SK-N-MC (cell line): ENCODE results near the gene MYLIP.

Experiments used
- EZH2 ChIP-seq: fragments of 200-600 bp; sonication (generic); IDR thresholded peaks from one replicate; pipeline ENCODE4 v1.6.1; 2017; ENCODE audit warnings: antibody characterized with exemption
- FOXP2 ChIP-seq: optimal IDR thresholded peaks from 2 replicates; pipeline ENCODE3; 2011; ENCODE audit warnings: mild to moderate bottlenecking, moderate library complexity; ENCODE audit not compliant: insufficient read depth; ENCODE audit errors: extremely low read length, control extremely low read depth
- POLR2AphosphoS5 ChIP-seq: IDR thresholded peaks from 2 replicates; pipeline ENCODE4 v1.6.1; 2012; ENCODE audit warnings: mild to moderate bottlenecking, low read depth, low read length, borderline replicate concordance

DNA sequence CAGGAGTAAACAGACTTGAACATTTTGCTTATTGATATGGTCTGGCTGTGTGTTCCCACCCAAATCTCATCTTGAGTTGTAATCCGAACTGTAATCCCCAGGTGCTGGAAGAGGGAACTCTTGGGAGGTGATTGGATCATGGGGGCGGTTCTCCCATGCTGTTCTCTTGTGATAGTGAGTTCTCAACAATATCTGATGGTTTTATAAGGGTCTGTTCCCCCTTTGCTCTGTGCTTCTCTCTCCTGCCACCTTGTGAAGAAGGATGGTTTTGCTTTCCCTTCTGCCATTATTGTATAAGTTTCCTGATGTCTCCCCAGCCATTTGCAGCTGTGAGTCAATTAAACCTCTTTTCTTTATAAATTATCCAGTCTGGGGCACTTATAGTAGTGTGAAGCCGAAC lies 40.0 kb downstream of the MYLIP start:
- no peak for TF ChIP-seq POLR2AphosphoS5
- TF ChIP-seq EZH2, result no peak
- no peak for TF ChIP-seq FOXP2
